ENCODE data around the gene AP3M1.

- TF ChIP-seq CTCF (IDR thresholded peaks at IDR 0.05) (no peak), POLR2A (IDR thresholded peaks at IDR 0.05) (no peak), POLR2AphosphoS5 (IDR thresholded peaks at IDR 0.05) (no peak)
Observed at GRCh38 chr10:74164716-74165529, 14.3 kb upstream of the AP3M1 start.

All from suprapubic skin (tissue), 4 donors.